Stimulated activated CD8-positive, alpha-beta memory T cell treated with anti-CD3 and anti-CD28 coated beads, Interleukin-12 subunit alpha, Interleukin-12 subunit beta, amount 100 ng/mL, for 1 hour (primary cell): Measurements from ENCODE around the gene CDON.

Source experiments
- DNase-seq: peaks from one replicate; pipeline ENCODE4 v3.0.0-alpha.2; 2020; ENCODE audit warnings: low read depth

Gene CDON

DNA sequence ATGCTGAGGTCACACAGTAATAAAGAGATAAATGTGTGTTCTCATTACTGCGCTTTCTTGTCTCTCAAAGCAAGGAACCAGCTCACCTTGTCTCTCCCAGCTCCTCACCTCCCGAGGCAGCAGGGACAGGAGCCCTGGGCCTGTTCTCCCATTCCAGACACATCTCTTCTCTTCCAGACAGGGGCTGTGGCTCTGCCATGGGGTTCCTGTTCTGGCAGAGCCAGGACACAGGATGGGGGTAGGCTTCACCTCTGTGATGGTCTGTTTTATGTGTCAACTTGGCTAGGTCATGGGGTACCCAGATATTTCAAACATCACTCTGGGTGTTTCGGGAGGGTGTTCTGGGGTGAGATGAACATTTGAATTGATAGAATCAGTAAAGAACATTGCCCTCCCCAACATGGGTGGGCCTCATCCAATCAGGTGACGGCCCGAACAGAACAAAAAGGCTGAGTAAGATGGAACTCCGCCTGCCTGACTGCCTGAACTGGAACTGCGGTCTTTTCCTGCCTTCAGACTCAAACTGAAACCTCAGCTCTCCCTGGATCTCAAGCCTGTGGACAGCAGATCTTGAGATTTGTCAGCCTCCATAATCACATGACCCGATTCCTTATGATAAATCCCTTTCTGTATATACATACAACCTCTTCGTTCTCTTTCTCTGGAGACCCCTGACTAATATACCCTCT lies 118.9 kb downstream of the CDON start:
- no peak for DNase-seq

DNA sequence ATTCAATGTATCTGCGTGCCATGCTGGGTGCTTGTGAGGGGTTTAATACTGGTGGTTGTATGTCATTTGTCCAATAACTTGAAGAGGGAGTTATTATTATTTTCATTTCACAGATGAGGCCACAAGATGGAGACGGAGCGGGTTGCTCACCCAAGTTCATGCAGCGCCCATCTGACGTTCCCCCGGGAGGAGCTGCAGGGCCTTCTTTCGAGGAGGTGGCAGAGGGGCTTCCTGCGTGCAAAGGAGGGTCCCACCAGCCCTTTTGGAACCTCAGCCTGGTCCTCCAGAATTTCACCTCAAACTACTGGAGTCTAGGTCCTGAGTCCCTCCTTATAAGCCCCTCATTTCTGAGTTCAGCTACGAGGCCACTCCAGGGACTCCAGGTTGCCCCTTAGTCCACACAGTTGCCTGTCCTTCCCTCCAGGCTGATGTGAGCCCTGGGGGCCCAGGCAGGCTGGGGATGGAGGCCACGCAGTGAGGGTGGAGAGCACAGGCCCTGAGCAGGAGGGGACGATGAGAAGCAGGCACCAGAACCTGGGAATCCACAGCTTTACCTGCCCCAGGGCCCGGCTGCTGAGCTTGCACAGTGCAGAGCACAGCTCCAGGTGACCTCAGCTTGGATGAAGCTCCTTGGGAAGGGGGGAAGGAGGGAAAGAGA lies 119.8 kb downstream of the CDON start:
- no peak for DNase-seq

DNA sequence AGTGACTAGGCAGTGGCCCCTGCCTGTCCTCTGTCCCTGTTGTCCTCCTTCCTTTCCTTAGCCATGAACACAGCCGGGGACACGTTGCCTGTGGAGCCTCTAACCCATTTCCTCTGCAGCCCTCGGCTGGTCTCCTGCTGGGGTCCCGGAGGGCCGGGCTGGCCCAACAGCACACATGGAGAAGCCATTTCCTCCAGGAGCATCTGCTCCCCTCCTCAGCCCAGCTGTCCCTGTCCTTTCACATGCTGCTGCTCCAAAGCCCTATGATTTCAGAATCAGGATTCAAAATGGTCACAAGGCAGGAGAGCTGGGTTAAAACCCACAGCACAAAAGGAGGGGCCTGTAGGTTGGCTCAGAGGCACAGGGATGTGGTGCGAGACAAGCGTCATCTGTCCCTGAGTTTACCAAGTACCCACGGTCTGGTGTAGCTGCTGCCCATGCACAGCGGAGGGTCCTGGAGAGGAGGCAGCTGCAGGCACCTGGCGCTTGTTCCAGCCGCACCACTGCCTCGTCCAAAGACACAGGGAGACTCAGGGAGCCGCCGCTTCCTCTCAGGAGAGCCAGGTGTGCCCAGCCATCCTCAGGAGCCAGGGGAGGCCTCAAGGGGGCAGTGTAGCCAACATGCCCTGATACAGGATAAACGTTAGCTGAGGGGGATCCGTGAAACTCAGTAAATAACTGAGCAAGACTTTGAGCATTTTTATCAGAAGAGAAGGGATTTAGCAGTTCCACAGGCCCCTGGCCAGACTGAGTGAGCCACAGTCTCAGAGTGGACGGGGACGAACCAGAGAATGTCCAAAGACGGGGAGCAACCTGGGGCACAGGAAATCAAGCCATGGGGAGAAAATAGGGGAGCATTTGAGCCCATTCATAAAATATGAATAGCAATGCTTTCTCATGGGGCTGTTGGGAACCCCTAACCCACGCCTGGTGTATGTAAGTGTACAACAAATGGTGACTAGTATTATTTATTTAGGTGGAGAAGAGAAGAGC lies 120.8 kb downstream of the CDON start:
- peak; percentile 17 for DNase-seq

DNA sequence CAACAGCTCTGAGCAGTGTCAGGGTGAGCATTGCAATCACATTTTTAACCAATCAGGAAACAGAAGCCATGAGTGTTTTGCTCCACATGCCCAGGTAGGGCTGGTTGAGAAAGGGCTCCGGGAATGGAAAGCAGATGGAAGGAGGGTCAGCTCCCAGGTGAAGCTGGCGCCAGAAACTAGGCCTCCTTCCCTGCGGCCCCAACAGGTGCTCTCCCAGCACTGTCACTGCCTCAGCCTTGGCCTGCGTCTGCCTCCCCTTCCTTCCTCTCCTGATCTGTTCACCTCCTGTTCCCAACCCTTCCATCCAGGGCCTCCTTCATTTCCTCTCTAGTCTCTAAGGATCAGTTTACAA lies 121.4 kb downstream of the CDON start:
- no peak for DNase-seq

DNA sequence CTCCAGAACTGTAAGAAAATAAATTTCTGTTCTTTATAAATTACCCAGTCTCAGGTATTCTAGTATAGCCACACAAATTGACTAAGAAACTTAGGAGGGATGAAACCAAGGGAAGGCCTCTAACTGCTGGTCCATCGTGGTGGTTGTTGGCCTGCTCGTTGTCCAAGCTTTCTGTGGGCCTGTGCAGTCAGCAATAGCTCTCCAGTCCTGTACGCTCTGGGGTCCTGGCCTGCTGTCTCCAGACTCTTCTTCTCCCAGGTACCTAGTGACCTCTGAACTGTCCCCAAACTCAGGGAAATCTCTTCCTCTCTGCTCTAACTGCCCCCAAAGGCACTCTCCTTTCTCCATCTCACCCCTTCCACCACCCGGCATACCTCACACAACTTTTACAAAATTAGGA lies 122.5 kb downstream of the CDON start:
- no peak for DNase-seq

DNA sequence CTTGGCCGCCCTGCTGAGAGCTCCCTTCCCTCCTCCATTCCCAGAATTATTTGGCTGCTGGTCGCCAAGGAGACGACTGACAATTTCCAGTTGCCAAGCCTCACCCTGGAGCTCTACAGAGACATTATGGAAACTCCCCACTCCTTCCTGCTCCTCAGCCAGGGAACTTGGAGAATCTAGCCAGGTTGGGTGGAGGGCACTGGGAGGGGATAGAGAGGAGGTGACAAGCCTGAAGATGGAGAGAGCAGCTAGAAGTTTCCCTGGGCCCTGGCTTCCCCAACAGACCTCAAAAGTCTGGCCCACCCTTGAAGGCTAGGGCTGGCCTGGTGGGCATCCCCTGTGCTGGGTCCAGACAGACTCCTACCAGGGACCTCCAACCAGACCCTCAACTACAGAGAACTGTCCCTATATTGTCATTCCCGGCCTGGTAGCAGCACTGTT lies 123.6 kb downstream of the CDON start:
- no peak for DNase-seq

DNA sequence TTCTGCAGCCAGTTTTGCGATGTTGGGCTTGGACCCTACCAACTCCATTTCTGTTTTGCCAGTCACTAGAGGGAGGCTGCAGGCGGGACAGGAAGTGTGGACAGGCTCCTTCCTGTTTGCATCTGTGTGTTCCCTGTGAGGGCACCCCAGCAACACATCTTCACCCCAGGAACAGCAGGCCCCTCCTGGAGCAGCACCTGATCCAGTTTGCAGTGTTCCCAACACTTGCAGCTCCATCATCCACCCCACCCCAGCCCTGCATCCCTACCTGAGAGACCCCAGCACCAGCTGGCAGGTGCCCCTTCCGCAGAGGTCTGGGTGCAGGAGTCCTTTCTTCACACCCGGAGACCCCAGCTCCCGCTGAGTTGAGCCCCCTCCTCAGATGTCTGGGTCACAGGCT lies 124.2 kb downstream of the CDON start:
- no peak for DNase-seq

DNA sequence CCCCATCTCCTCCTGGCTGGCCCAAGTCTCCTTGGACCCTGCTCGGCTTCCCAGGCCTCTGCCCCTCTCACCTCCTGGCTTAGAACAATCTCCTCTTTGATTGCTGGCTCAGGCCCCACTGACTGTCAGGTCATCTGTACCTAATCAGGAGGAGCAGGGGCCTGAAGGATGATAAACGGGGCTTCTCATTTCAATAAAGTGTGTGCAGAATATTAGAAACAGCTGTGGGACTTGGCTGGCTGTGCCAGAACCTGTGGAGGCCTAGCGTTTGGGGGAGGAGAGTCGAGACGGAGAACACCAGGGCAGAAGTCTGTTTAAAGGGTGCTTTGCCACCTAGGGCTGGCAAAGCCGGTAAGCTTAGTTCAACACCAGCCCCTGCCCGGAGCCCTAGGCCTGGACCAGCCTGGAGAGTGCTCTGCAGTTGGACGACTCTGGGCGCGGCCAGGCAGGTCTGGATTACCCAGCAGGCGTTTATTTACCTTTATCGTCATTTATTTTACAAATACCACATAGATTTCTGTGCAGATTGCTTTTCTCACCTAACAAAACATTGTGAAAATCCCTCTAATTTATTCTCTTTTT lies 127.0 kb downstream of the CDON start:
- no peak for DNase-seq

DNA sequence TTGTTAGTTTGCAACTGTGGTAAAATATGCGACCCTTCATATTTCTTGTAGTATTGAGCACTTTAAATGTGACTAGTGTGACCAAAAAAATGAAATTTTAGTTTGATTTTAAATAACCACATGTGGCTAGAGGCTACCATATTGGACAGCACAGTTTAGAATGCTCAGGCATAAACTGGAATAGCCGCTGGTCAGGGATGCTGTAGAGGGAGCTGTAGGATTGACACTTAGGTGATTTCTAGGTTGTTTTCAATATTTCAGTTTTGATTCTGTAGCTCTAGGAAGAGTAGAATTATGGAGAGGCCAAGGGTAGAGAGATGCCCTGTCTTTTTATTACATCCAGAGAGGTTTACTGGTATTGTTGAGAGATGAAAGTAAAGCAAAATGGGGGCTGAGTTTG lies 127.6 kb downstream of the CDON start:
- no peak for DNase-seq

DNA sequence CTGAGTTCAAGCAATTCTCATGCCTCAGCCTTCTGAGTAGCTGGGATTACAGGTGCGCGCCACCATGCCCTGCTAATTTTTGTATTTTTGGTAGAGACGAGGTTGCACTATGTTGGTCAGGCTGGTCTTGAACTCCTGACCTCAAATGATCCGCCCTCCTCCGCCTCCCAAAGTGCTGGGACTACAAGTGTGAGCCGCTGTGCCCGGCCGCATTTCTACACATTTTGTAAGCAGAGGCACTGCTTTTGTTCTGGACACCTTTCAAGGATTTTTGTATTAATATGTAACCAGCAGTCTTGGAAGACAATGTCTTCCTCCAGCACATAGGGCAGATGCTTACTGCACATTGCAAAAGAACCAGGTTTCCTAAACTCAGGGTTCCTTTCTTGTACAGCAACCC lies 128.2 kb downstream of the CDON start:
- no peak for DNase-seq

DNA sequence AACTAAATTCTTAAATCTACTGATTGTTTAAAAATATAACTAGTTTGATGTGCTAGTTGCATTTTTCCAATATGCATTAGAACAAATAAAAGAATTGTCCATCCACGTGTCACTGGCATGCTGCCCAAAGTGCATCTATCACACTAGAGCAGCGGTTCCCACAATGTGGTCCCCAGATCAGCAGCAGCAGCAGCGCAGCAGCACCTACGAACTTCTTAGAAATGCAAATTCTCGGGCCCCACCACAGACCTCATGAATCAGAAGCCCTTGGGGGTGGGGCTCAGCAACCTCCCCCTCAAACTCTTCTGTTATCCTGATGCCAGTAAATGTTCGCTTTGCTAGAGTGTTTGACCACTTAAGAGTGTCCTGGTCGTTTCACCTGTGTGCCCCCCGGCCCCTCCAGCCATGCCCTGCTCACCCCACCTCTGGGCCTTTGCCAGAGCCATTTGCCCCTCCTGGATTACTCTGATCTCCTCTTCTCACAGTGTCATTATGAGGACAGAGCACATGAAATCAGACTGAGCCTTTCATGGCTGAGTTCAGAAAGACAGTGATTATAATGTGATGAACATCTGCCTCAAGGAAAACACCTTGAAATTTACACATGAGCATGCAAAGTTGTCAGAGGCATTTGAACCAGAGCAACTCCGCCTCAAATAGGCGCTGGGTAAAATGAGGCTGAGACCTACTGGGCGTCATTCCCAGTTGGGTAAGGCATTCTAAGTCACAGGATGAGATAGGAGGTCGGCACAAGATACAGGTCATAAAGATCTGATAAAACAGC lies 129.4 kb downstream of the CDON start:
- no peak for DNase-seq

DNA sequence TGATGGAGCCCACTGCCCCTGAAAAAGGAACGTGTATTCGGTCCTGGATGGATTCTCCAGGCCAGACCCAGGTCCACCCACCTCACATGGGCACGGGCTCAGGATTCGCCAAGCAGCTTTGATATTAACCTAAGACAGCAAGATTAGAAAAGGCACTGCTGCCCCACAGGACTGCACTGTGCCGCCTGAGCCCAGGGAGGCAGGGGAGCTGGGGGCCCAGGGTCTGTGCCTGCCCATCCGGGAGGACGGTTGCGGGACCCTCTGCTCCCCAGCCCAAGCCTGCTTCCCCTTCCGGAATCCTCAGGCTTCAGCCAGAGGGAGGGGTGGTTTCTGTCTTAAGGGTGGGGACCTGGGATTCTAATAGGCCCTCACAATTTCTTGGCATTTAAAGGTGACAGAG lies 130.4 kb downstream of the CDON start:
- no peak for DNase-seq

DNA sequence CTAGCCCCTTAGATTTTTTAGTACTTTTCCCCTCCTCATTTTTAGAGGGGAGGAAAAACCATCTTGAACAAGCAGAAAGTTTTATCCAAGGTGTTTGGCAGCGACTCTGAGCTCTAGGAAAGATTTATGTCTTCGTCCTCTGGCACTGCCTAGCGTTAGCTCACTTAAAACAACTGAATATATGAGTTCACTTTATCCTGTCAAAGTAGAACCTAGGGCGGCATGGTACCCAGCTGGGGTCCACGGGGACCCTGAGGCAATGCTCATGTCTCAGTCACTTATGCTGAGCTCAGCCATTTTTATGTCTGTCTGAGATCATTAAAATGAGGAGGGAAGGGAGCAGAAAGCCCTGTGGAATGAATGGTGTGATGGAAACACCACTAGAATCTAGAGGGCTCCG lies 131.0 kb downstream of the CDON start:
- no peak for DNase-seq

DNA sequence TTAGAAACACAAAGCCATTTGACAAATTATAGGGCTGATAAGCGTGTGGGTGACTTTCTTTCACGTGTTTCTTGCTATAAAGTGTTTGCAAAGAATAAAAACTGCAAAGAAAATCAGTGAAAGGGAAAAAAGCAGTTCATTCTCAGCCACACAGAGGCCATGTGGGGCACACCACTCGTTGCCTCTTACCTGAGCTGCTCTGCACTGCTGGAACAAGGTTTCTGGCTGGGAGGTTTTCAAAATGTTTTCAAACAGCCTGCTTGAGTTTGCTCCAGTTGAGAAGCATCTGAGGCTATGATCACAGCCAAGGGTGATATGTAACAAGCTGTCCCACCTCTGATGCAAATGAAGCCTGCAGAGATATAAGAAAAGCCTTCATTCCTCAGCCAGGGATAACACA lies 131.6 kb downstream of the CDON start:
- DNase-seq, result no peak

DNA sequence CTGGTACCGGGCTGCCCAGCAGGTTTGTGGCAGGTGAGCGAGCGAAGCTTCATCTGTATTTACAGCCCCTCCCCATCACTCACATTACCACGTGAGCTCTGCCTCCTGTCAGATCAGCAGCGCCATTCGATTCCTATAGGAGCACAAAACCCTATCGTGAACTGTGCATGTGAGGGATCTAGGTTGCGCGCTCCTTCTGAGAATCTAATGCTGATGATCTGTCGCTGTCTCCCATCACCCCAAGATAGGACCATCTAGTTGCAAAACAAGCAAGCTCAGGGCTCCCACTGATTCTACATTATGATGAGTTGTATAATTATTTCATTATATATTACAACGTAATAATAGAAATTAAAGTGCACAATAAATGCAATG lies 132.6 kb downstream of the CDON start:
- DNase-seq, result no peak

DNA sequence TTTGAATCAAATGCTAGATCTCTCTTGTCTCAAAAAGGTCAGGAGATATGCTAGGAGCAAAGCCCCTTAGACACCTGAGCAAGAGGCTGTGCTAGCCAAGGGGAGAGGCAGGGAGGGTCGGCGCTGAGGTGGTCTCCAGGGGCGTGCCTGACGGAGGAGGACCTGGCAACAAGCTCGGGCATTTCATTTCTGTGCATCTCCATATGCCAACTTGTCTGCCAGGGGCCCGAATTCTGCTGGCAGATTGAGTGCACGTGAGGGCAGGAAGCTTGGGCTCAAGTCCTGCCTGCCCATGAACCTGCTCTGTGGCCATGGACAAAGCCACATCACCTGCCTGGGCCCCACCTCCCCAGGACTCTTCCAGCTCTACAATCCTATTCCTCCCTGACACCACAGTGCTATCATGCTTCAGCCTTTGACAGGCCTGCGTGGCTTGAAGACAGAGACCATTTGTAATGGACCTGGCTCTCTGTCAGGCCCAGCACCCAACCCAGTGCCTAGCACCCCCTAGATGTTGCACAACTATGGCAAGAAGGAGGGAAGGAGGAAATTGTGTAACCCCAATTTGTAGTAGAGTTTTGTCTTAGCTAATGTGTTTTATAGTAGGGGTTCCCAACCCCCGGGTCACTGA lies 133.1 kb downstream of the CDON start:
- no peak for DNase-seq

DNA sequence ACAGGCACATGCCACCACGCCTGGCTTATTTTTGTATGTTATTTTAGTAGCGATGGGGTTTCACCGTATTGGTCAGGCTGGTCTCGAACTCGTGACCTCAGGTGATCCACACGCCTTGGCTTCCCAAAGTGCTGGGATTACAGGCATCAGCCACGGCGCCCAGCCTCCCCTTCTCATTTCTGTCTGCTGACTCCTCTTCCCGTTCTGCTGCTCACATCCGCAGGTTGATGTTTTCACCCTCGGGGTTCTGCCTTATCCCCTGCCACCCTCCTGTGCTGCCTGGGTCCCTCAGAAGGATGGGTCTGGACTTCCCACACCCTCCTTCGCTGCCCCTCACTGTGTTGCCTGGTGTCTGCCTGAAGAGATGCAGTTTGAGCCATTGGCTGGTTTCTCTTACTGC lies 136.0 kb downstream of the CDON start:
- no peak for DNase-seq

DNA sequence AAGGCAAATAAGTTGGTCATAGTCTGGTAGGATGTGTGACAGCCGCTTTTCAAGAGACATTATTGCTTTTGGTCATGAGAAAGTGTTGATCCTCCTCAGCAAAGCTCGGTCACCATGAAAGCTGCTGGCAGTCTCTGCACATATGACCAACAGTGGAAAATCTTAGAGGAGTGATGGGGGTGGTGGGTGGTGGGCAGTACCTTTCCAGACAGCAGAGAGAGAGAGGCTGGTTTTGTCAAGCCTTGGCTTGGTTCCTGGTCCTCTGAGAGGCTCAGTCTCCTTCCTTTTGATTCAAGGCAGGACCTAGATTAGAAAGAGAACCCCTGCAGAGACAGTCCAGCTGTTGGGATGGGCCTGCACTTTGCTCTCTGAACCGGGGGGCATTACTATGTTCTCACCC lies 136.9 kb downstream of the CDON start:
- no peak for DNase-seq

DNA sequence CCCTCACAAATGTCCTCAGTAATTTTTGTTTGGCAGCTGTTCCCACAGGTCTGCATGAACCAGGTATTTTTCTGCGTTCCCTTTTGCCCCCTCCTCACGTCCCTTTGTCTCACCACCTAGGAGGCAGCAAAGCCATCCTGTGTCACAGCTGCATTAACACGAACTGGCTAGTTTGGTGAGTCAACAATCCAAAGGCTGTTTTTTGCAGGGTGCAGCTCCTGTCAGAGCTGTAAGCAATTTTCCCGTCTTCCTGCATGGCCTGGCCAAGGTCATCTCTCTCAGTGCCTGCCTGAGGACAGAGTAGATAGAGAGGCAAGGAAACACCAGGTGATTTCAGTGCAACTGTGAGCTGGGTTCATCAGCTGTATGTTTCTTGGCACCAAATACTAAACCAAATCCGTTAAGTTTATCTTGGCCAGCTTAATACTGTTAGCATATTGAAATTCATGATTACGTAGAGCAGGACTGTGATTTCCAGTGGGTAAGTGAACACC lies 137.4 kb downstream of the CDON start:
- no peak for DNase-seq

DNA sequence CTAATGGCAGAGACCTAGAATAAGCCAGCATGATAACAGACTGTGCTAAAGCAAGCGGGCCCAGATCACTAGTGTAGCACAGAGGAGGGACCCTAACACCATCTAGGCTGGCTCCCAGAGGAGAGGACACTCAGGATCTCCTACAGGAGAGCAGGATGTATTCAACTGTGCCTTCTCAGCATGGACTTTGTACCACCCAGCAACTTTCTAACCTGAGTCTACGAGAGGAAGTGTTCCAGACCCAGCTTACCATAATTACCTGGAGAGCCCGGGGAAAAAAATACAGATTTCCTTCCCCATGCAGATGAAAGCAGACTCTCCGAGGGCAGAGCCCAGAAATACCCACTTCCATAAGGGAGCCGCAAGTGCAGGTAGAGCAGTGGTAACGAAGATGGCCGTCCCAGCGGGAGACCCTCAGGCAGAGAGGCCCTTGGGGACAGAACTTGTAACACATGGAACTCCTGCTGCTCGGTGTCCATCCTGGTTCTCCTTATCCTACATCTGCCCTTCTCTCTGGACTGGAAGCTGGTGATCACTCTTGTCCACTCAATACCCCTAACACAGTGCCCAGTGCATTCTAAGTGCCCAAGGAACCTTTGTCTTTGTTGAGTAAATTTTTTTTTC lies 138.2 kb downstream of the CDON start:
- no peak for DNase-seq

DNA sequence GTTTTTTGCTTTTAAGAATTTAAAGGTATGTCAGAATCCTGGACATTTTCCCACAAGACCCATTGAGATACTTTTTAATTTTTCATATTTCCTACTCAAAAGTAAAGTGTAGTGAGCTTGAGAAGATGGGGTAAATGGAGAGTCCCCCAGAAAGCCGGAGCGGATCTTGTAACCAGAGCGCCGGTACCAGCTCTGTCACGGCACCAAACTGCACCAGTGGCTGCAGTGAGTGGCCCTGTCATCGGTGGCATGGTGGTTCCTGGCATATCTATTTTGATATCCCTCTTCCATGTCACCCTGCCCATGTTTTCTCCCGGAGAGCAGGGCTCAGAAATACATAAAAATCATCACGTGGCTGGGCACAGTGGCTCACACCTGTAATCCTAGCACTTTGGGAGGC lies 139.0 kb downstream of the CDON start:
- no peak for DNase-seq
